ENCODE data around the gene ZC3H12C.

DNA sequence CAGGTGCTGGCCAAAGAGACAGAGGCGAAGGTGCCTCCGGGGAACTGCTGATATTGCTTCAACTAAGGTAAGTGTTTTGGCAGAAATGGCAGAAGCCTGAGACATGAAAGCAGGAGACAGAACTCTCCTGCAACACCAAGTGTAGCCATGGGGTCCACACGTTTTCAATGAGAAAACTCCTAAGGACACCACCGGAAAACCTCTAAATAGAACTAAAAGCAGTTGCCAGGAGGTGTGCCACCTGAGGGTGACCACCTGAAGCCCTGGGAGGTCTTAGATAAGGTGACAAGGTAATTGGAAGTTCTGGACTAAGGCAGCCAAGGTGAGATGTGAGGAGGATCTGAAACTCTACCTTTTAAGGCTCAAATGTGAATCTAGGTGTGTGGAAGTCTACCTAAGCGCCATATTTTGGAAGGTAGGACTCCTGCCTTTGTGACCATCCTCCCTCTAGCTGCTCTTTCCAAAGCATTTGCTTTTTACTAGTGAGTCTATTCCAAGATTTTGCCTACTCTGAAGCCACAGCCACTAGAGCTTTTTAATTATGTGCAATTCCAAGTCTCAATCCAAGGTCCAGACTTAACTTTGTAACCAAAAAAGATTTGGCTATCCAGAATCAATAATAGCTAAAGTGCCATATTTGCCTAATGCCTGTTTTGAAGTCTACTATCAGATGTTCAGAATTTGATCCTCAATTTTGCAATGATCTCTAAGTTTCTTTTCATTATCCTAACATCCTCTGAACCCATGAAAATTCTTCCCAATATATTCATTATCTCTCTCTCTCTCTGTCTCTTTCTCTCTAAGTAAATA is 4.5 kb upstream of the ZC3H12C start:
- TF ChIP-seq, protein P1, sequence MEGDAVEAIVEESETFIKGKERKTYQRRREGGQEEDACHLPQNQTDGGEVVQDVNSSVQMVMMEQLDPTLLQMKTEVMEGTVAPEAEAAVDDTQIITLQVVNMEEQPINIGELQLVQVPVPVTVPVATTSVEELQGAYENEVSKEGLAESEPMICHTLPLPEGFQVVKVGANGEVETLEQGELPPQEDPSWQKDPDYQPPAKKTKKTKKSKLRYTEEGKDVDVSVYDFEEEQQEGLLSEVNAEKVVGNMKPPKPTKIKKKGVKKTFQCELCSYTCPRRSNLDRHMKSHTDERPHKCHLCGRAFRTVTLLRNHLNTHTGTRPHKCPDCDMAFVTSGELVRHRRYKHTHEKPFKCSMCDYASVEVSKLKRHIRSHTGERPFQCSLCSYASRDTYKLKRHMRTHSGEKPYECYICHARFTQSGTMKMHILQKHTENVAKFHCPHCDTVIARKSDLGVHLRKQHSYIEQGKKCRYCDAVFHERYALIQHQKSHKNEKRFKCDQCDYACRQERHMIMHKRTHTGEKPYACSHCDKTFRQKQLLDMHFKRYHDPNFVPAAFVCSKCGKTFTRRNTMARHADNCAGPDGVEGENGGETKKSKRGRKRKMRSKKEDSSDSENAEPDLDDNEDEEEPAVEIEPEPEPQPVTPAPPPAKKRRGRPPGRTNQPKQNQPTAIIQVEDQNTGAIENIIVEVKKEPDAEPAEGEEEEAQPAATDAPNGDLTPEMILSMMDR (IDR thresholded peaks at IDR 0.05): no peak
- TF ChIP-seq POLR2A (IDR thresholded peaks at IDR 0.05): no peak
- no peak for TF ChIP-seq EP300 (IDR thresholded peaks at IDR 0.05)

Data from ovary (tissue), 3 donors.